ENCODE measurements around the gene PRND.

The PRND gene

GRCh38 chr20:4721719-4722118, at the start of gene PRND:
Gene PRND (plus strand): TSS chr20:4721909. CDS start chr20:4724552, 2,643 bp downstream.
- no peak for DNase-seq (ENCODE audit: low spot score)
- no peaks in the 10 kb centered on the region for H3K36me3 Mint-ChIP-seq (ENCODE audit: low read depth)
- H3K4me1 Mint-ChIP-seq (ENCODE audit: low read depth): peaks cover 12% of the 10 kb centered on the region
- no peak within 1 kb of the TSS for H3K4me3 Mint-ChIP-seq
- no peak within 1 kb of the TSS for H3K27ac Mint-ChIP-seq
- H3K27me3 Mint-ChIP-seq (ENCODE audit: low read depth): peaks cover 3% of the 10 kb centered on the region
- no peaks in the 10 kb centered on the region for H3K9me3 Mint-ChIP-seq

- no peak for DNase-seq (ENCODE audit: low spot score)
- Mint-ChIP-seq H3K36me3 (ENCODE audit: low read depth) (no peaks in the 10 kb centered on the region), H3K4me3 (no peak overlapping the region)
Measured at GRCh38 chr20:4672948-4673347, 48.8 kb upstream of the PRND start.

GRCh38 chr20:4673371-4674001, 48.2 kb upstream of the PRND start:
- Mint-ChIP-seq H3K27me3 (ENCODE audit: low read depth) (peaks cover 16% of the 10 kb centered on the region), H3K4me1 (ENCODE audit: low read depth) (peaks cover 20% of the 10 kb centered on the region), H3K27ac (no peak overlapping the region), H3K9me3 (no peaks in the 10 kb centered on the region), H3K4me3 (no peak overlapping the region), H3K36me3 (ENCODE audit: low read depth) (no peaks in the 10 kb centered on the region)
- DNase-seq (ENCODE audit: low spot score): no peak

More at GRCh38 chr20:4672948-4673347, 48.8 kb upstream of the PRND start:
- Mint-ChIP-seq H3K27ac (no peak overlapping the region), H3K9me3 (no peaks in the 10 kb centered on the region), H3K27me3 (ENCODE audit: low read depth) (peaks cover 16% of the 10 kb centered on the region), H3K4me1 (ENCODE audit: low read depth) (peaks cover 23% of the 10 kb centered on the region)

- Mint-ChIP-seq H3K36me3 (ENCODE audit: low read depth) (no peaks in the 10 kb centered on the region), H3K4me3 (no peak overlapping the region), H3K4me1 (ENCODE audit: low read depth) (peaks cover 20% of the 10 kb centered on the region), H3K9me3 (no peaks in the 10 kb centered on the region), H3K27me3 (ENCODE audit: low read depth) (peaks cover 16% of the 10 kb centered on the region), H3K27ac (no peak overlapping the region)
- no peak for DNase-seq (ENCODE audit: low spot score)
Measured at GRCh38 chr20:4674672-4675071, 47.0 kb upstream of the PRND start.

- peaks cover 10% of the 10 kb centered on the region for H3K4me1 Mint-ChIP-seq (ENCODE audit: low read depth)
- H3K27me3 Mint-ChIP-seq (ENCODE audit: low read depth): peaks cover 19% of the 10 kb centered on the region
- H3K27ac Mint-ChIP-seq: peak overlapping the region; percentile 37
- no peak for DNase-seq (ENCODE audit: low spot score)
- H3K4me3 Mint-ChIP-seq: no peak overlapping the region
- H3K36me3 Mint-ChIP-seq (ENCODE audit: low read depth): no peaks in the 10 kb centered on the region
- no peaks in the 10 kb centered on the region for H3K9me3 Mint-ChIP-seq
Measured at GRCh38 chr20:4677846-4678245, 43.9 kb upstream of the PRND start.

- Mint-ChIP-seq H3K4me1 (ENCODE audit: low read depth) (peaks cover 40% of the 10 kb centered on the region), H3K27me3 (ENCODE audit: low read depth) (peaks cover 3% of the 10 kb centered on the region), H3K9me3 (no peaks in the 10 kb centered on the region), H3K27ac (no peak overlapping the region), H3K4me3 (no peak overlapping the region), H3K36me3 (ENCODE audit: low read depth) (no peaks in the 10 kb centered on the region)
- DNase-seq (ENCODE audit: low spot score): no peak
Measured at GRCh38 chr20:4681401-4681800, 40.3 kb upstream of the PRND start.

GRCh38 chr20:4681991-4682401, 39.7 kb upstream of the PRND start:
- DNase-seq (ENCODE audit: low spot score): no peak
- Mint-ChIP-seq H3K27me3 (ENCODE audit: low read depth) (peaks cover 3% of the 10 kb centered on the region), H3K9me3 (no peaks in the 10 kb centered on the region), H3K27ac (no peak overlapping the region), H3K4me3 (no peak overlapping the region), H3K4me1 (ENCODE audit: low read depth) (peaks cover 40% of the 10 kb centered on the region), H3K36me3 (ENCODE audit: low read depth) (no peaks in the 10 kb centered on the region)

GRCh38 chr20:4682682-4683081, 39.0 kb upstream of the PRND start:
- Mint-ChIP-seq H3K27me3 (ENCODE audit: low read depth) (peaks cover 3% of the 10 kb centered on the region), H3K4me1 (ENCODE audit: low read depth) (peaks cover 39% of the 10 kb centered on the region), H3K36me3 (ENCODE audit: low read depth) (peaks cover 2% of the 10 kb centered on the region), H3K9me3 (no peaks in the 10 kb centered on the region), H3K27ac (no peak overlapping the region), H3K4me3 (no peak overlapping the region)
- no peak for DNase-seq (ENCODE audit: low spot score)

- H3K27ac Mint-ChIP-seq: peak overlapping the region; percentile 62
- H3K4me1 Mint-ChIP-seq (ENCODE audit: low read depth): peaks cover 40% of the 10 kb centered on the region
- no peaks in the 10 kb centered on the region for H3K9me3 Mint-ChIP-seq
- peaks cover 3% of the 10 kb centered on the region for H3K27me3 Mint-ChIP-seq (ENCODE audit: low read depth)
- no peak for DNase-seq (ENCODE audit: low spot score)
- H3K4me3 Mint-ChIP-seq: no peak overlapping the region
- peaks cover 5% of the 10 kb centered on the region for H3K36me3 Mint-ChIP-seq (ENCODE audit: low read depth)
Measured at GRCh38 chr20:4683261-4683660, 38.4 kb upstream of the PRND start.

GRCh38 chr20:4684837-4685413, 36.8 kb upstream of the PRND start:
- peak overlapping the region; percentile 57 for H3K4me3 Mint-ChIP-seq
- no peak for DNase-seq (ENCODE audit: low spot score)
- H3K27ac Mint-ChIP-seq: peak overlapping the region; percentile 97
- H3K9me3 Mint-ChIP-seq: no peaks in the 10 kb centered on the region
- H3K4me1 Mint-ChIP-seq (ENCODE audit: low read depth): peaks cover 54% of the 10 kb centered on the region
- peaks cover 17% of the 10 kb centered on the region for H3K36me3 Mint-ChIP-seq (ENCODE audit: low read depth)
- peaks cover 3% of the 10 kb centered on the region for H3K27me3 Mint-ChIP-seq (ENCODE audit: low read depth)

GRCh38 chr20:4685923-4686221, 35.8 kb upstream of the PRND start:
- H3K27ac Mint-ChIP-seq: peak overlapping the region; percentile 97
- H3K4me1 Mint-ChIP-seq (ENCODE audit: low read depth): peaks cover 61% of the 10 kb centered on the region
- H3K4me3 Mint-ChIP-seq: peak overlapping the region; percentile 90
- H3K36me3 Mint-ChIP-seq (ENCODE audit: low read depth): peaks cover 20% of the 10 kb centered on the region
- no peak for DNase-seq (ENCODE audit: low spot score)
- no peaks in the 10 kb centered on the region for H3K9me3 Mint-ChIP-seq
- peaks cover 3% of the 10 kb centered on the region for H3K27me3 Mint-ChIP-seq (ENCODE audit: low read depth)

GRCh38 chr20:4688305-4688704, 33.4 kb upstream of the PRND start:
- H3K4me3 Mint-ChIP-seq: peak overlapping the region; percentile 51
- H3K36me3 Mint-ChIP-seq (ENCODE audit: low read depth): peaks cover 37% of the 10 kb centered on the region
- H3K27ac Mint-ChIP-seq: peak overlapping the region; percentile 31
- no peak for DNase-seq (ENCODE audit: low spot score)
- no peaks in the 10 kb centered on the region for H3K27me3 Mint-ChIP-seq (ENCODE audit: low read depth)
- H3K9me3 Mint-ChIP-seq: no peaks in the 10 kb centered on the region
- peaks cover 67% of the 10 kb centered on the region for H3K4me1 Mint-ChIP-seq (ENCODE audit: low read depth)

GRCh38 chr20:4689220-4689619, 32.5 kb upstream of the PRND start:
- no peak for DNase-seq (ENCODE audit: low spot score)
- peak overlapping the region; percentile 69 for H3K4me3 Mint-ChIP-seq
- peaks cover 42% of the 10 kb centered on the region for H3K36me3 Mint-ChIP-seq (ENCODE audit: low read depth)
- peaks cover 61% of the 10 kb centered on the region for H3K4me1 Mint-ChIP-seq (ENCODE audit: low read depth)
- H3K9me3 Mint-ChIP-seq: no peaks in the 10 kb centered on the region
- peak overlapping the region; percentile 67 for H3K27ac Mint-ChIP-seq
- no peaks in the 10 kb centered on the region for H3K27me3 Mint-ChIP-seq (ENCODE audit: low read depth)

GRCh38 chr20:4691753-4692152, 30.0 kb upstream of the PRND start:
- H3K4me3 Mint-ChIP-seq: no peak overlapping the region
- peaks cover 52% of the 10 kb centered on the region for H3K36me3 Mint-ChIP-seq (ENCODE audit: low read depth)
- H3K27me3 Mint-ChIP-seq (ENCODE audit: low read depth): no peaks in the 10 kb centered on the region
- H3K4me1 Mint-ChIP-seq (ENCODE audit: low read depth): peaks cover 48% of the 10 kb centered on the region
- no peaks in the 10 kb centered on the region for H3K9me3 Mint-ChIP-seq
- H3K27ac Mint-ChIP-seq: no peak overlapping the region
- DNase-seq (ENCODE audit: low spot score): no peak

- Mint-ChIP-seq H3K4me1 (ENCODE audit: low read depth) (peaks cover 37% of the 10 kb centered on the region), H3K36me3 (ENCODE audit: low read depth) (peaks cover 46% of the 10 kb centered on the region), H3K27ac (no peak overlapping the region), H3K27me3 (ENCODE audit: low read depth) (no peaks in the 10 kb centered on the region), H3K9me3 (no peaks in the 10 kb centered on the region), H3K4me3 (no peak overlapping the region)
- no peak for DNase-seq (ENCODE audit: low spot score)
Measured at GRCh38 chr20:4694076-4694475, 27.6 kb upstream of the PRND start.
